ENCODE measurements around the gene DDIT3.
"Not testable (repeated sequence)": the region's sequence is repeated elsewhere in the genome, so short reads cannot be mapped to it uniquely, and the experiment has no call there.

The DDIT3 gene

GRCh38 chr12:57513266-57513665 lies 7.0 kb downstream of the DDIT3 start:
- DNase-seq (ENCODE audit: low read depth): no peak

- no peak for DNase-seq (ENCODE audit: low read depth)
Measured at GRCh38 chr12:57512665-57513064, 7.6 kb downstream of the DDIT3 start.

GRCh38 chr12:57511588-57512325 lies 8.6 kb downstream of the DDIT3 start:
- no peak for DNase-seq (ENCODE audit: low read depth)

GRCh38 chr12:57511161-57511560 lies 9.2 kb downstream of the DDIT3 start:
- no peak for DNase-seq (ENCODE audit: low read depth)

GRCh38 chr12:57507796-57508195 lies 12.5 kb downstream of the DDIT3 start:
- DNase-seq (ENCODE audit: low read depth): not testable (repeated sequence)

- not testable (repeated sequence) for DNase-seq (ENCODE audit: low read depth)
Measured at GRCh38 chr12:57506541-57506940, 13.8 kb downstream of the DDIT3 start.

GRCh38 chr12:57502311-57502969 lies 17.9 kb downstream of the DDIT3 start:
- not testable (repeated sequence) for DNase-seq (ENCODE audit: low read depth)

GRCh38 chr12:57500213-57500612 lies 20.1 kb downstream of the DDIT3 start:
- no peak for DNase-seq (ENCODE audit: low read depth)

- no peak for DNase-seq (ENCODE audit: low read depth)
Measured at GRCh38 chr12:57498571-57498970, 21.7 kb downstream of the DDIT3 start.

- no peak for DNase-seq (ENCODE audit: low read depth)
Measured at GRCh38 chr12:57498132-57498502, 22.2 kb downstream of the DDIT3 start.

- no peak for DNase-seq (ENCODE audit: low read depth)
Measured at GRCh38 chr12:57497223-57498131, 22.8 kb downstream of the DDIT3 start.

GRCh38 chr12:57496822-57497221 lies 23.5 kb downstream of the DDIT3 start:
- DNase-seq (ENCODE audit: low read depth): no peak

- DNase-seq (ENCODE audit: low read depth): not testable (repeated sequence)
Measured at GRCh38 chr12:57495051-57495701, 25.1 kb downstream of the DDIT3 start.

- DNase-seq (ENCODE audit: low read depth): no peak
Measured at GRCh38 chr12:57491393-57492280, 28.7 kb downstream of the DDIT3 start.

- DNase-seq (ENCODE audit: low read depth): no peak
Measured at GRCh38 chr12:57490126-57490525, 30.2 kb downstream of the DDIT3 start.

GRCh38 chr12:57489157-57489641 lies 31.1 kb downstream of the DDIT3 start:
- no peak for DNase-seq (ENCODE audit: low read depth)

- no peak for DNase-seq (ENCODE audit: low read depth)
Measured at GRCh38 chr12:57488402-57489156, 31.7 kb downstream of the DDIT3 start.

GRCh38 chr12:57487597-57488401 lies 32.5 kb downstream of the DDIT3 start, which contains the start of gene MARS1:
MARS1 (plus strand) TSS chr12:57488068; CDS start chr12:57488091, 23 bp downstream.
- peak; percentile 95 for DNase-seq (ENCODE audit: low read depth)

- DNase-seq (ENCODE audit: low read depth): no peak
Measured at GRCh38 chr12:57487055-57487596, 33.2 kb downstream of the DDIT3 start.

Measured in fibroblast of gingiva (primary cell).